IMR-90 (cell line): Measurements from ENCODE around the gene MSX1.

Source experiments
- BHLHE40 ChIP-seq: fragments of 150-350 bp; IDR thresholded peaks from 2 replicates; pipeline ENCODE4 v1.6.1; 2016; ENCODE audit warnings: mild to moderate bottlenecking, low read depth, low read length
- CEBPB ChIP-seq: IDR thresholded peaks from 2 replicates; pipeline ENCODE4 v1.6.1; 2012; ENCODE audit warnings: low read depth, low read length, improper control_type of control experiment
- CHD1 ChIP-seq: IDR thresholded peaks from 2 replicates; pipeline ENCODE4 v1.6.1; 2012; ENCODE audit warnings: low read depth, low read length, improper control_type of control experiment
- FOS ChIP-seq: fragments of 150-350 bp; IDR thresholded peaks from 2 replicates; pipeline ENCODE4 v1.6.1; 2016; ENCODE audit warnings: low read depth, low read length
- MAFK ChIP-seq: IDR thresholded peaks from 2 replicates; pipeline ENCODE4 v1.6.1; 2012; ENCODE audit warnings: low read depth, low read length, improper control_type of control experiment
- MAZ ChIP-seq: IDR thresholded peaks from 2 replicates; pipeline ENCODE4 v1.6.1; 2012; ENCODE audit warnings: low read depth, mild to moderate bottlenecking, low read length, improper control_type of control experiment, moderate library complexity, borderline replicate concordance
- MXI1 ChIP-seq: IDR thresholded peaks from 2 replicates; pipeline ENCODE4 v1.6.1; 2012; ENCODE audit warnings: low read depth, mild to moderate bottlenecking, low read length, moderate library complexity, borderline replicate concordance
- POLR2A ChIP-seq: IDR thresholded peaks from 2 replicates; pipeline ENCODE4 v1.6.1; 2012; ENCODE audit warnings: mild to moderate bottlenecking, low read depth, low read length
- RAD21 ChIP-seq: IDR thresholded peaks from 2 replicates; pipeline ENCODE4 v1.6.1; 2012; ENCODE audit warnings: low read length, improper control_type of control experiment
- RCOR1 ChIP-seq: IDR thresholded peaks from 2 replicates; pipeline ENCODE4 v1.6.1; 2012; ENCODE audit warnings: mild to moderate bottlenecking, low read length, improper control_type of control experiment; ENCODE audit not compliant: insufficient replicate concordance
- SMC3 ChIP-seq: fragments of 150-350 bp; IDR thresholded peaks from 2 replicates; pipeline ENCODE4 v1.6.1; 2016; ENCODE audit warnings: low read depth, mild to moderate bottlenecking, antibody characterized with exemption, low read length, moderate library complexity
- USF2 ChIP-seq: fragments of 150-350 bp; IDR thresholded peaks from 2 replicates; pipeline ENCODE4 v1.6.1; 2017; ENCODE audit warnings: mild to moderate bottlenecking, antibody characterized with exemption, low read length, low read depth
- TF ChIP-seq, protein P1 (sequence below): conservative IDR thresholded peaks from 2 replicates; pipeline ENCODE4 v1.5.1; 2012; ENCODE audit warnings: mild to moderate bottlenecking, low read depth, low read length, improper control_type of control experiment

DNA sequence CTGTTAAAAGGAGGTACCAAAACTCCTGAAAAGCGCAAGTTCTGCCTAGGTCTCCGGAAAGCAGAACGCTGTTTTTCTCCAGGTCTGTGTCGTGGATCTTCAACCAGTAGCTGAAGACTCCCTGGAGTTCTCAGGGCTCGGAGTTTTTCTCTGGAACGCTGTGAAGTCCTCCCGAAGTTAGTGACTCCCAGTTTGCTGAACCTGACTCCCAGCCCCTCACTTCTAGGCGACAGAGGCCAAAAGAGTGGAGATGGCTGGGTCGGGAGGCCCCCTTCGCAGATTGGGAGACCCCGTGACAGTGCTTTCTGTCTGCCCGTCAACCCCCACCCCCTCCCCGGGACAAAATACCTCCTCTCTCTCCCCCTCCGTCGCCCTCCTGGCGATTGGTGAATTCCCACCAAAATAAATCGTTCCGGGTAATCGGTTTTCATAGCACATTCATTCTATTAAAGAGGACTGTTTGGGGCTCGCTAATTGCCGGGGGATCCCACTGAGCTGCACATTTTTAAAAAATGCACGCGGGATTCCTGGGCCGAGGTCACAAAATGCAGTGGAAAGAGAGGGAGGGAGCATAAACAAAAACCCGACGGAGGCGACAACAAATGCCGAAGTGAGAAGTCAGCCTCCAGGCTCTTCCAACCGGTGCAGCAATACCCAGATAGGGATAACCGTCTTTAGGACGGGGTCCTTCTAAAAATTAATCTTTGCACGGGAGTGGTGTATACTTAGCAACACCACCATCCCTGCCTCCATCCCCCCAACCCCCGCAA is 4.0 kb upstream of the MSX1 start:
- TF ChIP-seq, protein P1, sequence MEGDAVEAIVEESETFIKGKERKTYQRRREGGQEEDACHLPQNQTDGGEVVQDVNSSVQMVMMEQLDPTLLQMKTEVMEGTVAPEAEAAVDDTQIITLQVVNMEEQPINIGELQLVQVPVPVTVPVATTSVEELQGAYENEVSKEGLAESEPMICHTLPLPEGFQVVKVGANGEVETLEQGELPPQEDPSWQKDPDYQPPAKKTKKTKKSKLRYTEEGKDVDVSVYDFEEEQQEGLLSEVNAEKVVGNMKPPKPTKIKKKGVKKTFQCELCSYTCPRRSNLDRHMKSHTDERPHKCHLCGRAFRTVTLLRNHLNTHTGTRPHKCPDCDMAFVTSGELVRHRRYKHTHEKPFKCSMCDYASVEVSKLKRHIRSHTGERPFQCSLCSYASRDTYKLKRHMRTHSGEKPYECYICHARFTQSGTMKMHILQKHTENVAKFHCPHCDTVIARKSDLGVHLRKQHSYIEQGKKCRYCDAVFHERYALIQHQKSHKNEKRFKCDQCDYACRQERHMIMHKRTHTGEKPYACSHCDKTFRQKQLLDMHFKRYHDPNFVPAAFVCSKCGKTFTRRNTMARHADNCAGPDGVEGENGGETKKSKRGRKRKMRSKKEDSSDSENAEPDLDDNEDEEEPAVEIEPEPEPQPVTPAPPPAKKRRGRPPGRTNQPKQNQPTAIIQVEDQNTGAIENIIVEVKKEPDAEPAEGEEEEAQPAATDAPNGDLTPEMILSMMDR = no peak
- TF ChIP-seq BHLHE40 (no peak), SMC3 (no peak), CHD1 (no peak), FOS (no peak), POLR2A (no peak), RAD21 (no peak), RCOR1 (no peak), MAFK (no peak), MAZ (no peak), MXI1 (no peak), CEBPB (no peak), USF2 (no peak)
